HG03025 (cell line): ENCODE measurements around the gene ERCC3.
"Not testable (repeated sequence)": the region's sequence is repeated elsewhere in the genome, so short reads cannot be mapped to it uniquely, and the experiment has no call there.

Source experiments
- ATAC-seq: cut with Tn5 transposase; IDR thresholded peaks from one replicate; pipeline ENCODE4 v1.9.1; 2021; ENCODE audit warnings: mild to moderate bottlenecking, moderate library complexity; ENCODE audit not compliant: unreplicated experiment, low FRiP score

Gene ERCC3

GRCh38 chr2:127228102-127228501 lies 65.8 kb downstream of the ERCC3 start:
- no peak for ATAC-seq

DNA sequence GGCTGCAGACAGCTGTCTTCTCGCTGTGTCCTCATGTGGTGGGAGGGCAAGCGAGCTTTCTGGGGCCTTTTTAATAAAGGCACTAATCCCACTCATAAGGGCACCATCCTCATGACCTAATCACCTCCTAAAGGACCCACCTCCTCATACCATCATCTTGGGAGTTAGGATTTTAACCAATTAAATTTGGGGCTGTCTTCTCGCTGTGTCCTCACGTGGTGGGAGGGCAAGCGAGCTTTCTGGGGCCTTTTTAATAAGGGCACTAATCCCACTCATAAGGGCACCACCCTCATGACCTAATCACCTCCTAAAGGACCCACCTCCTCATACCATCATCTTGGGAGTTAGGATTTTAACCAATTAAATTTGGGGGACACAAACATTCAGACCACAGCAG lies 66.7 kb downstream of the ERCC3 start:
- ATAC-seq: not testable (repeated sequence)

DNA sequence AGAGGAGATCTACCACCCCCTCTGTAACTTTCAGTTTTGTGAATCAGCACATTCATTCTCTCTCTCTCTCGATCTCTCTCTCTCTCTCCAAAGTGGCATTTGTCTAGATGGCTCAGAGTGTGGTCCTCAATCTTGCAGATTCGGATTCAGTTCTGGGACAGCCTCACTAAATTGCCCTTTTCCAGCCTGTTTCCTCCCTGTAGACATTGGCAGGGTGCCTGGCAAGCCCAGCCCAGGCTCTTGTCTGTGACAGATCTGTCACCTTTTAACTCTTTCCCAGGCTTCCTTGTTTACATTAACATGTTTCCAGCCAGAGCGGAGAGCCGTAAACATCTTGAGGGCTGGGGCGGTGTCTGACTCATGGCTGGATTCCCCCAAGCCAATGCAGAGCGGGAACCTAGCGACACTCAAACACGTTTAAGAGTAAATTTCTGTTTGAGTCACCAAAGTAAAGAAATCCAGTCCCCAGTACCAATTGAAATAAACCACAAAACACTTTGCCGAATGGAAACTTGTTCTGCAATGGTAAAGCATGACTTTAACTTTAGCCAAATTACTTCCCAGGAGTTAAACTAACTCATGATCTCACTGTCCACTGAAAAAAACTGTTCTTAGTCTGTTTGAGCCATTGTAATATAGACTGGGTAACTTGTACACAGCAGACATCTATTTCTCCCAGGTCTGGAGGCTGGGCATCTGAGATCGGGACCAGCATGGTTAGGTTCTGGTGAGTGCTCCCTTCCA lies 67.3 kb downstream of the ERCC3 start:
- ATAC-seq: peak; percentile 68

DNA sequence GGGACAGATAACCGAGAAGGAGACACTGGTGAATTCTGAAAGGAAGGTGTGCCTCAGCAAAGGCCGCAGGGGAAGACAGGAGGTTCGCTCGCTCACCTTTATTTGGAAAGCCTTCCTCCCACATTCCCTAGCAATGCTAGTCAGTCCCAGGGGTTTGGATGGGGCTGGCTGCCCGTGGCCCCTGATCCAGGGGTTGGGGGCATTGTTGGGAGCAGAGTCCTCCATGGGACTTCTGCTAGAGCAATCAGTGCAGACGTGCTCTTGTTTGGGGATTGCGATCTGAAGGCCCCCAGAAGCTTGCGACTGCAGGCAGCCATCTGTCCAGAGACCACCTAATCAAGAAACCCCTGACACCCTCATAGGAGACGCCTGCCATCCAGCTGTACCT lies 67.8 kb downstream of the ERCC3 start:
- no peak for ATAC-seq

GRCh38 chr2:127225186-127225960 lies 68.6 kb downstream of the ERCC3 start:
- ATAC-seq: no peak

GRCh38 chr2:127224135-127224534 lies 69.8 kb downstream of the ERCC3 start:
- ATAC-seq: not testable (repeated sequence)

DNA sequence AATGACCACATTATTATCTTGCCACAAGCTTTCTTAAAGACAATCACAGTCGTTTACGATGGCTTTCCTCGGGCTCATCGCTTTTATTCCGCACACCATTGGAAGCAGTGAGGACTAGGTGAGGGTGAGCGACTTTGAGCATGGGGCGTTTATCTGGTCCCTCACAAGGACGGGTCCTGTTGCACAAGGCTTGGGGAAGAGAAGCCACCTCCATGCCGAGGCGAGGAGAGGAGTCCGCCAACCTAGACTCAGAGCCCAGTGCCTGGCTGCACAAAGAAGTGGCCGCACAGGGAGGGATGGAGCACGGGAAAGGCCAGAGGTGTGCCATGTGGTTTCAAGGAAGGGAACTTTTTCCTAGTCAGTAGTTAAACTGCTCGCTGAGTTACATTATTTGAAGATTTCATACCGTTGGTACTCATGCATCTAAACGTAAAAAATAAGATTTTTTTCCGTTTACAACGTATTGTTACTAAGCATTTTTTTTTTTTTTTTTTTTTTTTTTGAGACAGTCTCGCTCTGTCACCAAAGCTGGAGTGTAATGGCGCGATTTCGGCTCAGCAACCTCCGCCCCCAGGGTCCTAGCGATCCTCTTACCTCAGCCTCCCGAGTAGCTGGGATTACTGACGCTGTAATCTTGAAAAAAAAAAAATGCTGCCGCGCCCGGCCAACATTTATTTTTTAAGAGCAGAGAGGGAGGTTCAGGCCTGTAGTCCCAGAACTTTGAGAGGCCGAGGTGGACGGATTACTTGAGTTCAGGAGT lies 73.0 kb downstream of the ERCC3 start:
- no peak for ATAC-seq

- ATAC-seq: no peak
These were observed 73.7 kb downstream of the ERCC3 start, which contains the start of gene CYP27C1 for GRCh38 chr2:127220102-127220767. TSS of gene CYP27C1 (minus strand) at chr2:127220299. CDS start at chr2:127220270, 29 bp downstream.

DNA sequence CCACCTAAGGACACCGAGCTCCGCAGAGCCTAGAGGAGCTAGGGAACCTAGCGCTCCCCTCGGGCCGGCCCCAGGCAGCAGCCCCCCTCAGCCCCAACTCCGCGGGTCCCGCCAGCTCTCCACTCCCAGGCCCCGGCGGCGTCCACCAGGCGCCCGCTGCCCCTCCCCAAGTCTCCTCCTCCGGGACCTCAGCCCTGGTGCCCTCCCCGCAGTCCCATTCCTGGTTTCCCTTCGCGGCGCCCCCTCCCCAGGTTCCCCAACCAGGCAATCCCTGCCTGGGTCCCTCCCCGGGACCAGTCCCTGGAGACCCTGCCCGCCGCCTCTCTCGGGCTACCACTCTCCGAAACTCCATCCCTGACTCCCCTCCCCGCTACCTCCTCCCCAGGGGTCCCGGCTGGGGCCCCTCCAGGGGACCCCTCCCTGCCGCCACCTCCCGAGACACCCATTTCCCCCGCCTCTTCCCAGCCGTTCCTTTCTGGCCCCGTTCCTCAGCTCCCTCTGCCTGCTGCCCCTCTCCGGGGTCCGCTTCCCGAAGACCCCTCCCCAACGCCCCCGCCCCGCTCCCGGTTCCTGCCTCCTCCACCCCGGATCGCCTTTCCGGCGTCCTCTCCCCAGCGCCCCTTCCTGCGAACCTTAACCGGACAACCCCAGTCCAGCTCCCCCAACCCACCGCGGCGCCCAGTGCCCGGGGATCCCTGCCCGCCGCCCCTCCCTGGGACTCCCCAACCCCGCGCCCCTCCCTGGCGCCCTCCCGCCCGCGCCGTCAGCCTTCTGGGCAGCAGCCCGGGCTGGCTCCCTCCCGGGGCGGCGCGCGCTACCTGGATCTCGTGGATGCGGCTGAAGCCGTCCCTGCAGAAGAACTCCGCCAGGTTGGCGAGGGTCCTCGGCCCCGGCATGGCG lies 74.5 kb downstream of the ERCC3 start:
- ATAC-seq: no peak

DNA sequence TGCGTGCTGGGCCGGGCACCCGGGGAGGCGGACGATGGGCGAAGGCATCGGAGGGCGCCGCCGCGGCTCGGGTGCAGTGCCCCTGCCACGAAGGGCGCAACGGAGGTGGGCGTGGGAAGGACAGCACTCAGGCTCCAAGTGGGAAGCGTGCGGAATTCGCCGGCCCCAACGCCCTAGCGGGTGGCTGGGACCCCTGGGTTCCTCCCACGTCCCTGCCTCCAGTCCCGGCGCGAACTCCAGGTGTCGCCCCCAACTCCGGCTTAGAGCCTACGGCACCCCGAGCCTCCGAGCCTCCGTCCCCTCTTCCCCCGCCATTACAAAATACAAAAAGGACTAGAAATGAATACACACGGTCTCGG lies 75.2 kb downstream of the ERCC3 start:
- no peak for ATAC-seq

DNA sequence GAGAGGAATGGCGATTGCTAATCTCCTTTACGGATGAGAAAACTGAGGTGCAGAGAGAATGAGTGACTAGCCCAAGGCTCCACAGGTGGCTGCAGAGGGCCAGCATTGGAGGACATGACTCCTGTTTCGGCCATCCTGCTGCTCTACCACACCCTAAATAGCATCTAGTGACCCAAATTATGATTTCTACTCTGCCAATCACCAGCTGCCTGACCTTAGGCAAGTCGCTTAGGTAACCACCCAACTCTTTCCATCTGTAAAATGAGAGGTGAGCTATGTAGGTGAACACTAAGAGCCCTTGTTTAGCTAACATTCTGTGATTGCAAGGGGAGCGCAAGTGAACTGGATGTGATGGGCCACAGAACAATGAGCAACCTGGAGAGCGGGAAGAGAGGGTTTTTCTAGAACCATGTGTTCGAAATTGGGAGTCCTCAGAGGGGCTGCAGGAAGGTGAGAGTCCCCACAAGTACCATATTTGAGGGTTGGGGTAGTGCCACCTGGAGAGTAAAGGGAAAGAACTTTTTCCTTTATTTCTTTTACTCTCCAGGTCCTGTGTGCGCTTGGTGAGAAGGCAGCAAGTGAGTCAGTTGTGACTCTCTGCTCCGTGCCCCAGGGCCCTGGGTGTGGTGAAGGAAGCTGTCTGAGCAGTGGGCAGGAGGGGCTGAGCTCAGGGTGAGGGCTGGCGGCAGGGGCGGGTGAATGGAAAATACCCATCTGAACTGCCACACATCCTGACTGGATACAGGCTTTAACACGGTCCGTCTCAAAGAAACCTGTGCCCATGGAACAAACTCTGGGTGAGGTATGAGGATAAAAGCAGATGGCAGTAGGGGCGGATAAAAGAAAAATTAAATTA lies 76.2 kb downstream of the ERCC3 start:
- ATAC-seq: no peak

DNA sequence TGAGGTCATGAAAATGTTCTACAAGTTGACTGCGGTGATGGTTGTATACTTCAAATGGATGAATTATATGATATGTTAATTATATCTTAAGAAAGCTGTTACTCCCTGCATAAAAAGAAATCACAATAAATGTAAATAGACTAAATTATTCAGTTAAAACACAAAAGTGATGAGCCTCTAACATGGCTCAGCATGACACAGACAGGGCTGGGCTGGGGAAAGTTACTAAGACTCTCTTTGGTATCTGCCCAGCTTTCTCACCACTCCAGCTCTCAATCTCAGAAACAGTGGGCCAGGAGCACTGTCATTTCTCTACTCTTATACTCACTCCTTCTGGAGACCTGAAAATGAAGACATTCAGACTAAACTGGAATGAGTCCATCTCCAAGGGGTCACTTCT lies 77.4 kb downstream of the ERCC3 start:
- no peak for ATAC-seq

DNA sequence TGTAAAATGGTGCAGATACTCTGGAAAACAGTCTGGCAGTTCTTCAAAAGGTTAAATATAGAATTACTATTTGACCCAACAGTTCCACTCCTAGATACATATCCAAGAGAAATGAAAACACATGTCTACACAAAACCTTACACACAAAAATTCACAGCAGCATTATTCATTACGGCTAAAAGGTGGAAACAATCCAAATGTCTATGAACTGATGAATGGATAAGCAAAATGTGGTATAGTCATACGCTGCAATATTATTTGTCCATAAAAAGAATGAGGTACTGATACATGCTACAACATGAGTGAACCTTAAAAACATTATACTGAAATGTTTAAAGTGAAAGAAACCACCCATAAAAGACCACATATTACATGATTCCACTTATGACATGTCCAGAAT lies 77.8 kb downstream of the ERCC3 start:
- ATAC-seq: no peak

- ATAC-seq: not testable (repeated sequence)
These were observed 79.7 kb downstream of the ERCC3 start for GRCh38 chr2:127214201-127214600.

- ATAC-seq: no peak
These were observed 85.6 kb downstream of the ERCC3 start for GRCh38 chr2:127208313-127208712.
